Ecto neural progenitor cell (in vitro differentiated cells): ENCODE data around the gene ALG1L2.
"Not testable (repeated sequence)": the region's sequence is repeated elsewhere in the genome, so short reads cannot be mapped to it uniquely, and the experiment has no call there.

ENCODE experiments used
- DNase-seq: peaks from one replicate; pipeline ENCODE4 v3.0.0-alpha.2; 2018; ENCODE audit warnings: low spot score

Gene ALG1L2

DNA sequence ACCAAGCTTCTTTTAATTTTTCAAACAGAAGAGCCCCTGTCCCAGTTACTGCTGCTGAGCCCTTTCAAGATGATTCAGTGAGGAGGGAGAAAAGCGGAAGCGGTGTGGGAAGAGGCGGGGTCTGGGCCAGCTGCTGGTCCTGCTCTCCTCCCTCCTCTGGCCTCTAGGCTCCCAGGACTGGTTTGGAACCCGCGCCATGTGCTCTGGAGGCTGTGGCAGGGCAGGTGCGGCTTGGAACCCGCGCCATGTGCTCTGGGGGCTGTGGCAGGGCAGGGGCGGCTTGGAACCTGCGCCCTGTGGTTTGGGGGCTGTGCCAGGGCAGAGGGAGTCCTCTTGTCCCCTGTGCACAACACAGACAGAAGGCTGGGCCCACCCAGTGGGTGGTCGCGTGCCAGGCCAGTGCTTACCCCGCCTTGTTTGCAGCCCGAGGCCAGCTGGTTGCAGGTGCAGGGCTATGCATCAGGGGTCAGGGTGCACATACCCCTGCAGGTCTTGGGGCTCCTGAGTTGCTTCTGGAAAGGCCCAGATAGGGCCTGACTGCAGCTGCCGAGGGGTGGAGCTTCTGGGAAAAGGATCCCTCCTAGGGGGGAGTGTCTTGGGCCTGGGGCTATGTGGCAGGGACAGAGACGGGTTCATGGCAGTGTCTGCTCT is 12.2 kb downstream of the ALG1L2 start:
- DNase-seq: peak; percentile 61

DNA sequence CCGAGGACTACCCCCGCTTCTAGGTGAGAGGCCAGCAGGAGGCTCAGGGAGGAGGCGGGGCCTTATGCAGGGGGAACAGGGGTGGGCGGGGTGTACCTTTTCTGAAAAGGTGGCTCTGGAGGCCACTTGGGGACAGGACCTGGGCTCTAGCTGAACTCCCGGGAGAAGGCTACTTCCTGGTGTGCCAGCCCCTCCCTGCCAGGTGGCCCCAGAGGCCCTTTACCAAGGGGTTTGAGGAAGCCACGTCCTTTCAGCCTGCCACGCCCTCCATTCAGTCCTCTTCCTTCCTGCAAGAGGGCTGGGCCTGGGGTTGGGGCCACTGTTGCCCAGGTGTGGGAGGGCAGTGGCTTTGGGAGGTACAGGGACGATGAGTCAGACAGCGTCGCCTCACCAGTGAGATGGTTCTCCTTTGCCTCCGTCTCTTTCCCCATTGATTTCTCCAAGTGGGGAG is 12.9 kb downstream of the ALG1L2 start:
- not testable (repeated sequence) for DNase-seq

DNA sequence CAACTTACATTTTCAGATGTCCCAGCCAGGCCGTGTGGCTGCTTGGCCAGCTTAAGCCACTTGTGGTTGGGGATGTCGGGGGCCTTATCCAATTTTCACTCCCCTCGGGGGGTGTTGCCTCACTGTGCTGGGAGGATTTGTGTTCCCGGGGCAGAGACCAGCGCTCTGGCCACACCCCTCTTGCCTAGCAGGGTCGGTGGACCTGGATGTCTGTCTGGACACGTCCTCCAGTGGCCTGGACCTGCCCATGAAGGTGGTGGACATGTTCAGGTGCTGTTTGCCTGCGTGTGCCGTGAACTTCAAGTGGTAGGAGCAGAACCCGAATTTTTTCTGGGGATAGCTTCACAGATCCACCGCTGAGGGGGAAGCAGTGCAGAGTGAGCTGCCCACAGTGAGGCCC is 14.2 kb downstream of the ALG1L2 start:
- DNase-seq: not testable (repeated sequence)

DNA sequence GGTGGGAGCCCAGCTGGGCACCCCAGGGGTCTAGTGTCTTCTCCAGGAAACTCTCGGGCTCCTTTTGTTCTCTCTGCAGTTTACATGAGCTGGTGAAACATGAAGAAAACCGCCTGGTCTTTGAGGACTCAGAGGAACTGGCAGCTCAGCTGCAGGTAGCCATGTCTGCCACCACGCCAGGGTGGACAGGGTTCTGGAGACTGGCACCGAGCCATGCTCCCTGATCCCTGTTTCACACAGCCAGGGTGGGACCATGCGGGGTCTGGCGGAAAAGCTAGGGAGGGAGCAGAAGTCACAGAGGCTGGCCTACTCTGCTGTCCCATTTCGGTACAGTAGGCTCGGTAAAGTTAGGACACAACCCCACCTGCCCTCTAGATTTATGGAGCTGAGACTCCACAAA is 15.5 kb downstream of the ALG1L2 start:
- not testable (repeated sequence) for DNase-seq

DNA sequence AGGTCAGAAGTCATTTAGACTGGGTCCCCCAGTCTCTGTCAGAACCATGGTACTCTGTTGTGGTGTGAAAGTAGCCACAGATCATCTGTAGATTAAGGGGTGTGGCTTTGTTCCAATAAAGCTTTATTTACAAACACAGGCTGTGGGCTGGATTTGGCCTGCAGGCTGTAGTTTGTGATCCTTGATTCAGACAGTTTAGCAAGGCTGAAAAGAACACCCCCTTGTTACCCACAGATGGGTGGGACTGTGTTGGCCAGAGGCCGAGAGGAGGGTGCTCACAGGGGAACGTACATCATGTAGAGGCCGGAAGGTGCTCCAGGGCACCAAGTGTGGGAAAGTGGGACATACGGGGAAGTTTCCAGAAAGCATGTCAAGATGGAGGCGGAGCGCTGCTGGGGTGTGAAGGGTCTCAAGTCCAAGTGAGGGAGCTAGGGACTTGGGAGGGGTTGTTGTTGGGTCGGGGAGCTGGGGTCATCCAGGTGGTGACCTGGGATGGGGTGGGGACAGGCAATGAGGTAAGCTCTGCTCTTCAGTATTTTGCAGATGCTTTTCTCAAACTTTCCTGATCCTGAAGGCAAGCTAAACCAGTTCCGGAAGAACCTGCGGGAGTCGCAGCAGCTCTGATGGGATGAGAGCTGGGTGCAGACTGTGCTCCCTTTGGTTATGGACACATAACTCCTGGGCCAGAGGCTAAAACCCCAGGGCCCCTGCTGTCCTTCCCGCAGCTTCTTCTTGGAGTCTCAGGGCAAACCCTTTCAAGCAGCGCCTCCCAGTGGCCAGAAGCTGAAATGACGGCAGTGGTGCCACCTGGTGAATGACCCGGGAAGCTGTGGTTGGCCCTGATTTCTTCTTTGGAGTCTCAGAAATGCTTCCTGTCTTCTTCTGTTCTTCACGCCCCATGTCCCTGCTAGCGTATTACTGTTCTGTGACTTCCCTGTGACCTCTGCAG is 16.3 kb downstream of the ALG1L2 start:
- DNase-seq: not testable (repeated sequence)

DNA sequence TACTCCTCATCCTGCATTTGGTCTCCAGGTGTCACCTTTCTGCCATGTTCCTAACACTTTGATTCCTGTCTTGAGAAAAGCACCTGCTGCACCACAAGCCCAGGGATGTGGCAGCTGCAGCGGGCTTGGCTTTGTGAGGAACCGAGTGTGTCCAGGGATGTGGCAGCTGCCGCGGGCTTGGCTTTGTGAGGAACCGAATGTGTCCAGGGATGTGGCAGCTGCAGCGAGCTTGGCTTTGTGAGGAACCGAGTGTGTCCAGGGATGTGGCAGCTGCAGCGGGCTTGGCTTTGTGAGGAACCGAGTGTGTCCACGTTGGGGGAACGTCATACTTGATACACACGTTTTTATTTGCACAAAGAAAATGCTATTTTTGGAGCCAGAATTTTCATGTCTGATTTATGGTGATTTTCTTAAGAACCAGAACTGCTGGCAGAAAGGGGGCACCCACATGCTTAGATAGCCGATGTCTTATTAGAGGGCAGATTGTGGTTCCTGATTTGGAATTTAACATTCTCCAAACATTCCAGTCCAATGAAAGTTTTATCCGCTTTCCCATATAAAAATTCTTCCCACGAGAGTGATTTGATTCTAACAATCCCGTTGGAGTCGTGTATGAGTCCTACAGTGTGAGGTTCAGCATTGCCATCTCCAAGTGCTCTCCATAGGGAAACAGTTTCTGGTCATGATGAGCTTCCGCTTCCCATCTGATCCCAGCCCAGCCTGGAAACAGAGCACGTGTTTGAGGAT is 17.2 kb downstream of the ALG1L2 start:
- DNase-seq: not testable (repeated sequence)

DNA sequence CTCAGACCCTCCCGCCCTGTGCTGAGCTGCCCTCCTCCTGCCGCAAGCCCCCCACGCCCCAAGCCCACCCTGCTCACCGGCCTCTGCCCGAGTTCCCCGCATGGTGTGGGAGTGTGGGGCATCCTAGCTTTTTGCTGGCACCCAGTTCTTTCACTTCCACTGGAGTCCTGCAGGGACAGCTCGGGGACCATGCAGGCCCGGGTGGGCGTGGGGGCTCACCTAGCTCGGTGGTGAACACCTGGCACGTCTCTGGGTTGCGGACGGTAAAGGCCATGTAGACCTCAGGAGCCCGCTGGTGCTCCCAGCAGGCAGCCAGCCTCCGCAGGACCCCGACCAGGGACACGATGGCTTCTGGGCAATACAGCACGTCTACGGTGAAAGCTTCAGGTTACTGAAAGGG is 20.9 kb downstream of the ALG1L2 start:
- not testable (repeated sequence) for DNase-seq

DNA sequence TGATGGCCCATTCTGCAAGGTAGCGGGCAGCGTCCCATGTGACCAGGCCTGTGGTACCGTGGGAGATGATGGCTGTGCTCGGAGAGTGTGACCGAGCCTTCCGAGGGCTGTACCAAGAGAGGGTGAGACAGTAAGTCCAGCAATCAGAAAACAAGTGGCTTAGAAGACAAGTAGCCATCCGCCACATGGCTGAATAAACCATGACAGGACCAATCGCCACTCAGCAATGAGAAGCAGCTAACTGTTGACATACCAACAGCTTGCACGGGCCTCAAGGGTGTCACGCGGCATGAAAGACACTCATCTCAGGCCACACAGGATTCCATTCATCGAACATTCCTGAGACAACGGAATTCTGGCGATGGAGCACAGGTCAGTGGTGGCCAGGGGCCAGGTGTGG is 22.6 kb downstream of the ALG1L2 start:
- DNase-seq: not testable (repeated sequence)

DNA sequence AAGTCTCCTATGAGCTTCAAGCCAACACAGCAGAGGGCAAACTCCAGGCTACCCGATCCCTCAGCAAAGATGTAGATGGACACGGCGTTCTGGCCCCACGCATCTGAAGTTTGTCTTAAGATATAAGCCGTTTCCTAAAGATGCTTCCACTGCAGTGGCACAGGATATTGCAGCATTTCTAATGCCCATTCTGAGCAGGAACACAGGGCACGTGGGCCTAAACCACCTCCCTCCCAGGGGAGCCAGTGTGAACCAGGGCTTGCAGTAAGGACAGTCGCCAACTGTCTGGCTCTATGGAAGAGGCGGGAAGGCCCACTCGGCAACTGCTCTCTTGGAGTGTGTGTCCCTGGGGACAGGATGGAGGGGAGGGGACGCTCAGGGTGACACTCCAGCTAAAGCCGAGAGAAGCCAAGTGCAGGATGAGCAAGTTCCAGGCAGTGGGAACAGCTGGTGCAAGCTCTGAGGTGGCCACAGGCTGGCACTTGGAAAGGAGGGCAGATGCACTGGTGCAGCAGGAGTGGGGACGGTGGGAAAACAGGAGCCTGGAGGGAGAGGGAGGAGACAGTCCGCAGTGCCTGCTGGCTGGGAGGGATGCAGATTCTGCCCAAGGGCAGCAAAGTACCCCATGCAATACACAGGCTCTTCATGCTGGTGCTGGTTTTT is 25.8 kb downstream of the ALG1L2 start:
- DNase-seq: not testable (repeated sequence)

DNA sequence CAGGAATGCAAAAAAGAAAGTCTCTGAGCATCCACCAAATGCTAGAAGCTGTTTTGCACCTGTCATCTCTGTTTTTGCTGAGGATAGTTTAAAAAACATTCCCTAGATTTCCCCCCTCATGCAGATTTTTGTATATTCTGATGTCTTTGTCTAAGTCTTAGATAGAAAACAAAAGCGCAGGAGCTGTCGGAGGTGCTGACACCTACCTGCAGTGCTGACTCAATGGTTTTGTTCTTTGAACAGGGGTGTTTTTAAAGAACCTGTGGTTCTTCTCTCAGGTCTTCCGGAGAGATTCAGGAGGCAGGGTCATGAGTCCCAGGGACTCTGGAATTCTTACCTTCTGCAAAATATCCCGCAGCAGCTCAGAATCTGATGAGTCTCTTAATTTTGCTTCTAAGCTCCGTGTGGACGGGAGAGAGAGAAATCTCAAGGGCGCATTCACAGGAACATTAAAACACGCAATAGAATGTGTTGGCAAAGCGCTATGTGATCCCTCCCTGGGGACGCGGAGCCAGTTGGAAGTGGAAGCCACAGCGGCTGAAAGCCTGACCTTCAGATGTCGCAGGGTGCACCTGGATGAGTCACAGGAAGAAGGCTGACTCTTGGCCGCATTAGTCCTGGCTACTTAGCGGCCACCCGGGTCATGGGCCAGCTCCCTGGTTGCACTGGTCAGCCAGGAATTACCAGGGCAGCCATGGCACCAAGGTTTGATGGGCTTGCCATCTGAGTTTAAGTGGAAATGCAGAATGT is 27.4 kb downstream of the ALG1L2 start:
- DNase-seq: not testable (repeated sequence)

DNA sequence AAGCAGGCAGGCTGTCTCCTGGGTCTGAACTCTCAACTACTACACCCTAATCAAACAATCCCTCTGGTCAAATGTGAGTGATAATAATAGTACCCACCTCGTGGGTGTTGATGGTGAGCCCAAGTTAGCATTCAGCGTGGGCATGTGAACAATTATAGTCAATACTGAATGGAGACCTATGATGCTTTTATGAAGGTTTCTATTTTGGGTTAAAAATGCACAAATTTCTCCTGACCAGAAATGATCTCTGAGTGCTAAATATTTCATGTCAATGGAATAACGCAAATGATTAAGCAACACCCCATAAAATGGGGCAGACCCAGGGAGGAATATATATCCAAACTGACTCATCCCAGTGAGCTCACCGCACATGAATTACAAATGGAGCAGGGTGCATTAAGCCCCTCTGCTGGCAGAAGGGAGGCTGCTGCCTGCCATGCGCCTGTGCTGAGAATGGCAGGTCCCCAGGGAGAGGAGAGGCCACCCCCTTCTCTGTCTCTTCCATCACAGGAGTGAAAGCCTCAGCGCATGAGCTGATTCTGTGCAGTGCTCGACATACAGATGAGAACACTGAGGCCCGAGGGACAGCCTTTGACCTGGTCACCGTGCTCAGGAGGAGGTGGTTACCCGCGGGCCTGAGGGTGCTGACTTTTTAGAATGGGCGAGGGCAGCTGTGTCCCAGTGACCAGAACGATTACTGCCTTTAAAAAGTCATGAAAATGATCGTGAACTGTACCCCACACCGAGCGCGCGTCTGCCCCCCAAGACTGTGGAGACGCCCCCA is 28.9 kb downstream of the ALG1L2 start:
- DNase-seq: not testable (repeated sequence)

DNA sequence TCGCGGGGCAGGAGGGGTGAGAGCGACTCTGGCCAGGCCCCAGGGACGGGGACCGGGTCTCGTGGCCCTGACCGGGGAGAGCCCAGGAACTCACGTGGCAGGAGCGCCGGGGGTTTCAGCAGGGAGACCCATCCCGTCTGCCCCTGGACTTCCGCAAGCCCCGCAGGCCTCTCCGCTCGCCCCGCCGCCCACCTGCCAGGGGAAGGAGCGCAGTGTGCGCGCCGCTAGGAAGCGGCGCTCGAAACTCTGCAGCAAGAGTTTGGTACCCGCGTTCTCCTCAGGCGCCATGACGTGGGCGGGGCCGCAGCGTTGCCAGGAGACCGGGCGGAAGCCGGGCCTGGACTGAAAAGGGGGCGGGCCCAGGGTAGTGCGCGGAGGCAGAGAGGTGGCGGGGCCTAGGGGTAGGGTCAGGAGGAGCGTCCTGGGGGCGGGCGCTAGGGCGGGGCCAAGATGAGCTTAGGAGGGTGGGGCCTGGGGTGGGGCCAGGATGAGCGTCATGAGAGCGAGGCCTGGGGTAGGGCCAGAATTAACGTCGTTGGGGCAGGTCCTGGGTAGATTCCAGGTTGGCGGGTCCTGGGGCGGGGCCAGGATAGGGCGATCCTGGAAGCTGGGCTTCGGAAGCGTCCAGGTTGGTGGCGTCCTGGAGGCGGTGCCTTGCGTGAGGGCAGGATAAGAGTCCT is 29.7 kb downstream of the ALG1L2 start:
- peak; percentile 99 for DNase-seq

DNA sequence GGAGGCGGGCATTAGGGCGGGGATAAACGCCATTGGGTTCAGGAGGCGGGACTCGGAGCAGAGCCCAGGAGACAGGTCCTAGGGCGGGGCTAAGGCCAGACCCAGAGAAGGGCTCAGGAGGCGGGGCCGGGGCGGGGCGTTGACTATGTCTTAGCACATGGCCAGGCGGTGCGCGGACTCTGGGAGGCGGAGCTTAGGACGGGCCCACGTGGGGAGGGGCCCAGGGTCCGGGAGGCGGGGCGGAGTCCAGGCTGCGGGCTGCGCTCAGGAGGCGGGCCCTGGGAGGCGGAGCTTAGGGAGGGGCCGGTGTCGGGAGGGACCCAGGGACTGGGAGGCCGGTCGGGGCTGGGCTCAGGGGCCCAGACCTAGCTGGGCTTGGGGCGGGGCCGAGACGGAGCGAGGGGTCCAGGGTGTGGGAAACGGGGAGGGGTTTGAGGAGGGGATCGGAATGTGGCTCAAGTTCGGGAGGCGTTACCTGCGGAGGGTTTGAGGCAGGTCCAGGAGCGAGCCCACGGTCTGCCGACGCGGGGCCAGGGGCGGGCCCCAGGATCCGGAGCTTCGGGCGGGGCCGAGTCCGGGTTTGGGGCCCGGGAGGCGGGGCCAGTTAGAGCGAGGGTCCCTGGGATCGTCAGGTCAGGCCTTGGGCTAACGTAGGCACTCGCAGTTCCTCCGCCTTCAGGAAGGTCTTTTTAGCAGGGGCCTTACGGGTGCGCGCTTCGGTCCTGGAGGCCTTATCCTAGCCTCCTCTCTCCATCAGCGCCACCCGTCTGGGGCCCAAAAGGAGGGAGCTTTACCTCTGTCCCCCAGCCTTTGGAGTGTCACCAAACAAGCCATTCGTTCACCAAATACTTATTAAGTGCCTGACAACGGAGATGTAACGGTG is 30.5 kb downstream of the ALG1L2 start:
- peak; percentile 96 for DNase-seq

DNA sequence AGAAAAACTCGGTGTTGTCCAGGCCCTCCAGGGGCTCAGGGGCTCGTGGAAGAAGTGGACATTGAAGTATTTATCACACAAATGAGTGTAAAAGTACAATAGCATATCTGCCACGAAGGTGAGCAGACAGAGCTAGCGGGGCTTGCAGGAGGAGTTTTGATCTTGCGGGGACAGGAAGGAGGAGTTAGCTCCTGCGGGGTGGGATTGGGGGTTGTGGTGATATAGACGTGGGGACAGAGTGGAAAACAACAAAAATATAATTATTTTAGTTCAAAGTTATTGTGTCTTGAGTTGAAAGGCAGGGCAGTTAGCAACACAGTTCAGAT is 31.1 kb downstream of the ALG1L2 start:
- DNase-seq: not testable (repeated sequence)

DNA sequence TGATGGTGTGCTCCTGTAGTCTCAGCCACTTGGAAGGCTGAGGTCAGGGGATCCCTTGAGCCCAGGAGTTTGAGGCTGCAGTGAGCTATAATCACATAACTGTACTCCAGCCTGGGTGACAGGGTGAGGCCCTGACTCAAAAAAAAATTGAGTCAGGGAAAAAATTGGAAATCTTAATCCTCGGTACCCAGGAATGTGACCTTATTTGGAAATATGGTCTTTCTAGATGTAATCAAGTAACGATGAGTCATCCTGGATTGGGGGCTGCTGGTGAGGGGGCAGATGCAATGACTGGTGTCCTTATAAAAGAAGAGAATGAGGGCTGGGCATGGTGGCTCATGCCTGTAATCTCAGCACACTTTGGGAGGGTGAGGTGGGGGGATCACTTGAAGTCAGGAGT is 33.8 kb downstream of the ALG1L2 start:
- DNase-seq: not testable (repeated sequence)

DNA sequence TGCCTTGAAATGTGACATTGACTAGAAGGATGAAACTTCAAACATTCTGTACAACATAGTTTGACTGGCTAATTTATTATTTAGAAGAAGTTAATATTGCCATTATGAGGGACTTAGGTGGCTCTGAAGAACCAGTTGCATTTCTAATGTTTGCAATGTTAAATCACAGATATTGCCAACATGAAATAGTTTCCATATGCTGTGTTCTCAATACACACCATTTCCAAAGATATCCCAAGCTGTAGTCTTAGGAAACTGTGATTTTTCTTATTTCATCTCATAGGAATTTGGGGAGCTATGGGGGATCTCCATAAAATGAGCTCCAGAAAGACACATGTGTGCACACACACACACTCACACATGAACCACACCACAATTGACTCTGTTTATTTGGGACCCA is 36.3 kb downstream of the ALG1L2 start:
- DNase-seq: no peak

DNA sequence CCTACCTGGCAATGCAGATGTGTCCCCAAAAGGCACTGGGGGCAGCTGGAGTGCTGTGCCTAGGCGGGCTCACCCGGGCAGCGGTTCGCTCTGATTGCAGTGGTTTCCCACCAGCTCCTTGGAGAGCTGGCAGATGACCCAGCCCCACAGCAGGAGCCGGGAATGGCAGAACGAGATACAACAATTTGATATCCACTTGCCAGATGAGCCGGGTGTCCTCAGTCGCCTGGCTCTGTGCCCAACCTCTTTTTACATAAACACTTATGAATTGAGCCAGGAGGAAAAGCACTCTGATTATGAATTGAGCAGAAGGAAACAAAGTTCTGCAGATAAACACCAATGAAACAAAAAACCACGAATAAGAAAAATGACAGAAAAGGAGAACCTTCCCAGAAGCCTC is 38.2 kb downstream of the ALG1L2 start:
- DNase-seq: not testable (repeated sequence)

DNA sequence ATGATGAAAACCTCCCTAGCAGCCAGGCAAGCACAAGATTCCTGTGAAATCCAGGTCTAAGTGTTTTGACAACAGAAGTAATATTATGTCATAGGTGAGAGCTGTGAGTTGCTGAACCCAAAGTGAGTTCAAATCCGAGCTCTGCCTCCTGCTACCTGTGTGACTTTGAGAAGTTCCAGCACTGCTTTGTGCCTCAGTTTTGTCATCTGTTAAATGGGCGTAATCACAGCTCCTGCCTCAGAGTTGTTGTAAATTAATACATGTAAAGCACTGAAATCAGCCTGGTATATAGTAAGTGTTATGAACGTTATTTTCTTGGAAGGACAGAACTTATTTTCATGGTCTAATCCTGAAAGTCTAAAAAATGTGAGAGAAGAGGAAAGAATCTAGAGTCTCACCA is 38.7 kb downstream of the ALG1L2 start:
- DNase-seq: not testable (repeated sequence)
